Ecto neural progenitor cell (in vitro differentiated cells): Measurements from ENCODE around the gene SOX18.
"Not testable (repeated sequence)": the region's sequence is repeated elsewhere in the genome, so short reads cannot be mapped to it uniquely, and the experiment has no call there.

Experiments
- DNase-seq: peaks from one replicate; pipeline ENCODE4 v3.0.0-alpha.2; 2018; ENCODE audit warnings: low spot score

The SOX18 gene

DNA sequence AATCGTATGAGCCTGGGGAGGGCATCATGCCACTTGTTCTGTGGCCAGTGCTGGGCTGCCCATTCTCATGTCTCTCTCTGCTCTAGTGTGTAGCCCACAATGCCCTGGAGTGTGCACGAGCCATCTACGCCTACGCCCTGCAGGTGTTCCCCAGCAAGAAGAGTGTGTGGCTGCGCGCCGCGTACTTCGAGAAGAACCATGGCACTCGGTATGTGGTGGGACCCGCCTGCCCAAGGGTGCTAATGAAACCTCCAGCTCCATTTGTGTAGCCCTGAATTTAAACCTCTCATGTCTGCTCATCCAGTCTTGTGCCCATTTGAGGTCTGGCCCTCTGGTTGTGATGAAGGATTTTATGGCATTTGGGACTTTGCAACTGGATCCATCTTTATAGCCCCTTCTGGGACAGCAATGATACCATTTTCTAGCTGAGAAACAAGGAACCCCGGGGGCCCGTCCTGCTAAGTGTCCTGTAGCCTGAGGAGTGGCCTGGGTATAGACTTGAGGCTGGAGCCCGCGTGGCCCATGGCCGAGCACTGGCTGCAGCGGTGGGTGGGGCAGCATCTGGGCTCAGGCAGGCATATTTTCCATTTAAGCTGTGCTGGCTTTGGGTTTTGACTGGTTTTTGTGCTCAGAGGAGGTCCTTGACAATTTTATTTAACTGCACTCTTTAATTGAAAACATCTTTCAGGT, 26.6 kb downstream of the SOX18 start:
- DNase-seq = no peak

DNA sequence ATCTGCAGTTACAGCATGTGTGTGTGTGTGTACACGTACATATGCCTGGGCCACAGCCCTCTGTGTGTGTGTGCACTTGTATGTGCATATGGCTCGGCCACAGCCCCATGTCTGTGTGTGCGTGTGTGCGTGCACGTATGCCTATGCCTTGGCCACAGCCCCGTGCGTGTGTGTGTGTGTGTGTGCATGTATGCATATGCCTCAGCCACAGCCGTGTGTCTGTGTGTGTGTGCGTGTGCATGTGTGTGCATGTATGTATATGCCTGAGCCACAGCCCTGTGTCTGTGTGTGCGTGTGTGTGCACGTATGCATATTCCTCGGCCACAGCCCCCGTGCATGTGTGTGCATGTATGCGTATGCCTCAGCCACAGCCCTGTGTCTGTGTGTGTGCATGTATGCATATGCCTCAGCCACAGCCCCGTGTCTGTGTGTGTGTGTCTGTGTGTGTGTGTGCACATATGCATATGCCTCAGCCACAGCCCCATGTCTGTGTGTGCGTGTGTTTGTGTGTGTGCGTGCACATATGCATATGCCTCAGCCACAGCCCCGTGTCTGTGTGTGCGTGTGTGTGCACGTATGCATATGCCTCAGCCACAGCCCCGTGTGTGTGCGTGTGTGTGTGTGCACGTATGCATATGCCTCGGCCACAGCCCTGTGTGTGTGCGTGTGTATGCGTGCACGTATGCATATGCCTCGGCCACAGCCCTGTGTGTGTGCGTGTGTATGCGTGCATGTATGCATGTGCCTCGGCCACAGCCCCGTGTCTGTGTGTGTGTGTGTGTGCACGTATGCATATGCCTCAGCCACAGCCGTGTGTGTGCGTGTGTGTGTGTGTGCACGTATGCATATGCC, 28.1 kb downstream of the SOX18 start:
- DNase-seq = no peak

DNA sequence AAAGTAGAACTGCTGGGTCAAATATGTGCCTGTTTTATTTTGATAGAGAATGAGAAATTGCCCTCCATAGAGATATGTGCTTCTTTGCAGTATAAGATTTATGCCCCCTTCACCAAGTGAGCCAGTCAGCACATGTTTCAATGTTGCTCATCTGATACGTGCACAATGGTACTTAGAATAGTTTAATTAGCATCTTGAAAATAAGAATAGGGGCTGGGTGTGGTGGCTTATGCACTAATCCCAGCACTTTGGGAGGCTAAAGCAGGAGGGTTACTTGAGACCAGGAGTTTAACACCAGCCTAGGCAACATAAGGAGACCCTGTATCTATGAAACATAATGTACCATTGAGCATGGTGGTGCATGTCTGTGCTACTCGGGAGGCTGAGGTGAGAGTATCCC, 33.8 kb downstream of the SOX18 start:
- DNase-seq = no peak

DNA sequence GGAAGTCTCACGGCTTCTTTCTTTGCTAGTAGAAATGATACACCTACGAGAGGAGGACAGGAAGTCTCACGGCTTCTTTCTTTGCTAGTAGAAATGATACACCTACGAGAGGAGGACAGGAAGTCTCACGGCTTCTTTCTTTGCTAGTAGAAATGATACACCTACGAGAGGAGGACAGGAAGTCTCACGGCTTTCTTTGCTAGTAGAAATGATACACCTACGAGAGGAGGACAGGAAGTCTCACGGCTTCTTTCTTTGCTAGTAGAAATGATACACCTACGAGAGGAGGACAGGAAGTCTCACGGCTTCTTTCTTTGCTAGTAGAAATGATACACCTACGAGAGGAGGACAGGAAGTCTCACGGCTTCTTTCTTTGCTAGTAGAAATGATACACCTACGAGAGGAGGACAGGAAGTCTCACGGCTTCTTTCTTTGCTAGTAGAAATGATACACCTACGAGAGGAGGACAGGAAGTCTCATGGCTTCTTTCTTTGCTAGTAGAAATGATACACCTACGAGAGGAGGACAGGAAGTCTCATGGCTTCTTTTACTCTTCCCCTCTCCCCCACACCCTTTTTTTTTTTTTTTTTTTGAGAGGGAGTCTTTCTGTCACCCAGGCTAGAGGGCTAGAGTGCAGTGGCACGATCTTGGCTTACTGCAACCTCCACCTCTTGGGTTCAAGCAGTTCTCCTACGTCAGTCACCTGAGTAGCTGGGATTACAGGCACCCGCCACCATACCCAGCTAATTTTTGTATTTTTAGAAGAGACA, 36.9 kb downstream of the SOX18 start:
- not testable (repeated sequence) for DNase-seq

DNA sequence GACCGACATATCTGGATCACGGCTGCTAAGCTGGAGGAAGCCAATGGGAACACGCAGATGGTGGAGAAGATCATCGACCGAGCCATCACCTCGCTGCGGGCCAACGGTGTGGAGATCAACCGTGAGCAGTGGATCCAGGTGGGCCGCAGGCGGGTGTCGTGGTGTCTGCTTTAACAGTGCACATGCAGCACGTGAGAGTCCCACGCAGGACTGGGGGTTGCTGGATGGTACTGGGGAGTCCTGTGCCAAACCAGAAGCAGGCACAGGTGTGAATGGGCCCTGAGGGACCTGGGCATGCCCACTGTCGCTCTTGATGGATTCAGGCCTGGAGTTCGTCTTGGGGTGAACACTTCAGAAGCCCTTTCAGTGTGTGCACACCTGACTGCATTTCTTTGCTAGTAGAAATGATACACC, 38.1 kb downstream of the SOX18 start:
- DNase-seq = no peak

DNA sequence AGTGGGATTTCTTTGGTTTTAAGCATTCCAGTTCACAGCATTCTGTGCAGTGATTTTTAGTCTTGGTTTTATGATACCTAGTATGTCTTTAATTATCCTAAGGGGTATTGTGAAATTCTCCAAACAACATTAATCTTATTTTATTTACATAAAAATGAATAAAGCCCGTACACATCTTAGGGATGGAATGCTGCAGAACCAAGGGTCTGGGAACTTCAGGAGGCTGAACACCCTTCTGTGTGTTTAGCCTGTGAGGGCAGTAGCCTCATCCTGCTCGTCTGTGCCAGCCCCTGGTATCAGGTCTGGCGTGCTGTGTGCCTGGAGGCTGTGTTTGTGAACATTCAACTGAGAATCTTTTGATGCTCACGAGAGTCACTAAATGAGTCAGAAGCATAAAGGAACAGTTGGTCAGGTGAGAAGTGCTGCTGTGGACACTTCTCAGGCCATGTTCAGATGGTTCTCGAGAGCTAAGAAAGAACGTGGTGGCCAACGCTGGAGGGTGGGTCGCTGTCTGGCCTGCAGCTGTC, 38.7 kb downstream of the SOX18 start:
- no peak for DNase-seq

DNA sequence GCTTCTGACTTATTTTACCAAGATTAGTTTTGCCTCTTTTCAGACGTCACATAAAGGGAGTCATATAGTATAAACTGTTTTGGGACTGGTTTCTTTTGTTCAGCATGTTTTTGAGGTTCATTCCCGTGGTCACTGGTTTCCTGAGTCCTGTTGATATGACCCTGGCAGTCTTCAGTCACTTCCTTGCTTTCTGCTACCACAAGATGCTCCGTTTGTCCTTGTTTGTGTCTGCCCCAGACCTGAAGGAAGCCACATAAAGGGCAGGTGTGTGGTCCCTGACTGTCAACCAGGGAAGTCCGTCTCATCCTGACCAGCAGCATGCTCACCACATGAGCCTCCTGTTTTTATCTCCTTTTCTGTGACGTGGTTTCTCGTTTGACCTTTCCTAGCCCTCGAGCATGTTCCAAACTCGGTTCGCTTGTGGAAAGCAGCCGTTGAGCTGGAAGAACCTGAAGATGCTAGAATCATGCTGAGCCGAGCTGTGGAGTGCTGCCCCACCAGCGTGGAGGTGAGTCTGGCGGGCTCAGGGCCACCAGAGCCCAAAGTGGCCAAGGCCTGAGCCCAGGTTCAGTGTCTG, 39.5 kb downstream of the SOX18 start:
- no peak for DNase-seq

DNA sequence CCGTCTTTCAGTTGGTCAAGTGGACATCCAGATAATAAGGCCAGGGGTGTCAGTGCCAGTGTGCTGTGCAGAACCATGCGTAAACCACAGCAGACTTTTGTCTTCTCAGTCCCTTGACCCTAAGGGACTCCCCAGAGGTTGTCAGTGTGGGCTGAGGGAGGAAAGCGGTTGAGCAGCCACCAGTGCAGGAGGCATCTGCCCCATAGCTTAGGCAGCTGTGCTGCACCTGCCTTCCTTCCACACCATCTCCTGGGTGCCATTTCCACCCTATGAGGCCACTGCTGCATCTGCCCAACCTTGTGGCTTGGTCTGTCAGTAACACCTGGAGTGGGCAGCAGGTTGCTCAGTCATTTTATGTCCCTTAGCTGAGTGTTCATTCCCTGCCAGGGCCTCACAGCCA, 42.5 kb downstream of the SOX18 start:
- DNase-seq = no peak

DNA sequence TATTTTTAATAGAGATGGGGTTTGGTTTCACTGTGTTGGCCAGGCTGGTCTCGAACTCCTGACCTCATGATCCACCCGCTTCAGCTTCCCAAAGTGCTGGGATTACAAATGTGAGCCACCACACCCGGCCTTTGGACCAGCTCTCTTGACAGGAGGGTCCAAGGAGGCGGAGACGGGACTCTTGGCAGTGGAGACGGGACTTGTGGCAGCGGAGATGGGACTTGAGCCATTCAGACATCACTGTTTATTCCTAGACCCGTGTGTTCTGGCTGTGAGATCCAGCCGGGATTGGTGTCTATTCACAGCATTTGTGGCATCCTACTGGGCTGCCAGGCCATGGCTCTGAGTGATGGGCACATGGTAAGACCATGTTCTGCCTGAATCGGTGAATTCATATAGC, 42.9 kb downstream of the SOX18 start:
- DNase-seq = no peak

DNA sequence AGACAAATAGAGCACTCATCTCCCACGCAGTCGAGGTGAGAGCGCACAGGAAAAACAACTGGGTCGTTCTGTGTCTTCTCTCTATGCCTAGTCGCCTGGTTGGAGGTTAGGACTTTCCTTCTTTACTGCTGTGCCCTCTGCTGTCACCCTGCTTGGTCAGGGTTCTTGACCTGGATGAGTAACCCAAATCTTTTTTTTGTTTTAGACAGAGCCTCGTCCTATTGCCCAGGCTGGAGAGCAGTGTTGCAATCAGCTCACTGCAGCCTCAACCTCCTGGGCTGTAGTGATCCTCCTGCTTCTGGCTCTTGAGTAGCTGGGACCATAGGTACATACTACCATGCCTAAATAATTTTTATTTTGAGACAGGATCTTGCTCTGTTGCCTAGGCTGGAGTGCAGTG, 44.0 kb downstream of the SOX18 start:
- no peak for DNase-seq

DNA sequence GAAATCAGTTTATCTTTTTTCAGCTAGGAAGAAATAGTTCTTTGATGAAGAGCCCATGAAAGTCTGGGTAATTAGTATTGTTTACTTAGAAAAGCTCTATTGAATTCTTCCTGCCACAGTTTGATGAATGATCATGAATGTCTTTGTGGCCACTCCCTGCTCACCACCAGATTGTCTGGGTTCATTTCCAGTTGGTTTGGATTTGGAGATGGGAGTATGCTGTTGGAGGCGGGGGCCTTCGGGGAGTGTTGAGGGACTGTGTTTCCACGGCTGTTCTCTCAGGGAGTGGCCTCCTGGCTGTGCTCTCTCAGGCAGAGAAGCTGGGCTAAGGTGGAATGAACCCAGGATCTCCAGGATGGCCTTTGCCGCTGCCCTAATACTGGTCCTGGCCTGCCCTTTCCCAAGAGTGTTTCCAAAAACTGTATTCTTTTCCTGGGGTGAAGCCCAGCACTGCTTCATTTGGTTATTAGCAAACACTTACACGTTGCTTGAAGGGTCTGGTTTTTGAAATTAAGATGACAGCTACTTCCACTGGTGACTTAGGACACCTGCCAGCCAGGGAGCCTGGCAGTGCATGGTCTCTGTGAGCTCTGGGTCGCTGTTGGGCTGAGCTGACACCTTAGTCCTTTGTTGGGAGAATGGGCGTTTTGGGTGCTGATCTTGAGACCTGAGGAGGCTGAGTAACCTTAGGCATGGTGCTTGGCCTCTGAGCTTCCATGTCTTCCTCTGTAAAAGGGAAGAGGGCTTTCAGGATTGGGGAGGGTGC, 45.3 kb downstream of the SOX18 start:
- no peak for DNase-seq

DNA sequence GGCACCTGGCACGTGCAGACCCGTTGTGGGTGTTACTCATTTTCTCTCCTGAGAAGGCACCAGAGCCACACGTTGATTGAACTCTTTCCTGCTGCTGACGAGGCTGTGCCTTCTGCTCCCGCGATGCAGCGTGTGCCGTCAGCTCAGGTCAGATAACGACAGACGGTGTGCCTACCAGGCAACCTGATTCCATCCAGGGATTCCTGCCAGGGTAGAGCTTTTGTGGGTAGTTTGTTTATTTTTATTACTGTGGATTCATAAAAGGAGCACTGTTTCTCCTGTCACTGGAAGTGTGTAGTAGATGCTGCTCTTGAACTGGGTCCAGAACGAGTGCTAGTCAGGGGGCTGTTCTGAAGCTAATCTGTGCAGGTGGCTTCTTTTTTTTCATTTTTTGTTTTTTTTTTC, 47.8 kb downstream of the SOX18 start:
- no peak for DNase-seq

DNA sequence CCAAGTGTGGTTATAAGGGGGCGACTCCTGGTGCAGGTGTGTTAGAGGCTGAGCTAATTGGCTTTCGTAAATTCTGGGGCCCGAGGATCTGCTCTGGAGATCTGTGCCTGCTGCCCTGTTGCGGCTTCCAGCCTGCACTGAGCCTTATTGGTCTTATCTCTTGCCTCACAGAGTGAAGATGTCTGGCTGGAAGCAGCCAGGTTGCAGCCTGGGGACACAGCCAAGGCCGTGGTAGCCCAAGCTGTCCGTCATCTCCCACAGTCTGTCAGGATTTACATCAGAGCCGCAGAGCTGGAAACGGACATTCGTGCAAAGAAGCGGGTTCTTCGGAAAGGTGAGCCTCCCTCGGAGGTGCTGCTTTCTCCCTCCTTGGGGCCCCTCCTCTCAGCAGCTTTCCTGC, 48.5 kb downstream of the SOX18 start:
- no peak for DNase-seq
